GM12801 (cell line): ENCODE data around the gene PATZ1.

Experiments used
- TF ChIP-seq, protein P1 (sequence below): IDR thresholded peaks from one replicate; pipeline ENCODE4 v1.5.1; 2011; ENCODE audit warnings: control low read depth; ENCODE audit not compliant: insufficient read length; ENCODE audit errors: extremely low read depth

PATZ1 gene

DNA sequence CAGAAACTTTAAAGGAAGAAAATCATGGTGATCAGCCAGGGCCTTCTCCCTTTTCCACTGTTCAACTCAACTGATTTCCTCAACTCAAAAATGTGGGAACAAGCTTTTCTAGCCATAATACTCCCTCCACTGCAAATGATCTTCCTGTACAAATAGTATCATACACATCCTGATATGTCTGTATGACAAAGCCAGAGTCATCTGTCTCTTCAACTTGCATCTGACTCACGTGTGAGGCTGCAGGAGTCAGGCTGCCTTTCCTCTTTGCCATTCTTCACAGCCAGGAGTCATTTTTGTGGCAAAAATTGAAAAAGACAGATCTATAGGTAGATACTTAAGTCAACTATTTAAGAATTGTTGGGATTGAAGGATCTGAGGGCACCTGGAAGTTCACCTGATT, 13.3 kb downstream of the PATZ1 start:
- TF ChIP-seq, protein P1, sequence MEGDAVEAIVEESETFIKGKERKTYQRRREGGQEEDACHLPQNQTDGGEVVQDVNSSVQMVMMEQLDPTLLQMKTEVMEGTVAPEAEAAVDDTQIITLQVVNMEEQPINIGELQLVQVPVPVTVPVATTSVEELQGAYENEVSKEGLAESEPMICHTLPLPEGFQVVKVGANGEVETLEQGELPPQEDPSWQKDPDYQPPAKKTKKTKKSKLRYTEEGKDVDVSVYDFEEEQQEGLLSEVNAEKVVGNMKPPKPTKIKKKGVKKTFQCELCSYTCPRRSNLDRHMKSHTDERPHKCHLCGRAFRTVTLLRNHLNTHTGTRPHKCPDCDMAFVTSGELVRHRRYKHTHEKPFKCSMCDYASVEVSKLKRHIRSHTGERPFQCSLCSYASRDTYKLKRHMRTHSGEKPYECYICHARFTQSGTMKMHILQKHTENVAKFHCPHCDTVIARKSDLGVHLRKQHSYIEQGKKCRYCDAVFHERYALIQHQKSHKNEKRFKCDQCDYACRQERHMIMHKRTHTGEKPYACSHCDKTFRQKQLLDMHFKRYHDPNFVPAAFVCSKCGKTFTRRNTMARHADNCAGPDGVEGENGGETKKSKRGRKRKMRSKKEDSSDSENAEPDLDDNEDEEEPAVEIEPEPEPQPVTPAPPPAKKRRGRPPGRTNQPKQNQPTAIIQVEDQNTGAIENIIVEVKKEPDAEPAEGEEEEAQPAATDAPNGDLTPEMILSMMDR, result no peak

DNA sequence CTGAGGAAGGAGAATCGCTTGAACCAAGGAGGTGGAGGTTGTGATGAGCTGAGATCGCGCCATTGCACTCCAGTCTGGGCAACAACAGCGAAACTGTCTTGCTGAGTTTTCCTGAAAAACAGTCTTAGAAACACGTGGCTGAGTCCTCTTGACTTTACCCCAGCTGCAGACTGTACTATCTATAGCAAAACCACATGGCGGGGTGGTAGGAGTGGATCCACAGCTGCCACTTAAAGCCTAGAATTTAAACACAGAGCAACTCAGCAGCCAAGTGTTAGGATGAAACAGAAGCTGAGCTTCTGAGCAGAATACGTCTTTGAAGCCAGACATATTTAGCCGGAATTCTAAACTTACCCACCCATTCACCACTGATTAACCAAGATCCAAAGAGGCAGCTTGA, 14.1 kb downstream of the PATZ1 start:
- TF ChIP-seq, protein P1, result no peak

DNA sequence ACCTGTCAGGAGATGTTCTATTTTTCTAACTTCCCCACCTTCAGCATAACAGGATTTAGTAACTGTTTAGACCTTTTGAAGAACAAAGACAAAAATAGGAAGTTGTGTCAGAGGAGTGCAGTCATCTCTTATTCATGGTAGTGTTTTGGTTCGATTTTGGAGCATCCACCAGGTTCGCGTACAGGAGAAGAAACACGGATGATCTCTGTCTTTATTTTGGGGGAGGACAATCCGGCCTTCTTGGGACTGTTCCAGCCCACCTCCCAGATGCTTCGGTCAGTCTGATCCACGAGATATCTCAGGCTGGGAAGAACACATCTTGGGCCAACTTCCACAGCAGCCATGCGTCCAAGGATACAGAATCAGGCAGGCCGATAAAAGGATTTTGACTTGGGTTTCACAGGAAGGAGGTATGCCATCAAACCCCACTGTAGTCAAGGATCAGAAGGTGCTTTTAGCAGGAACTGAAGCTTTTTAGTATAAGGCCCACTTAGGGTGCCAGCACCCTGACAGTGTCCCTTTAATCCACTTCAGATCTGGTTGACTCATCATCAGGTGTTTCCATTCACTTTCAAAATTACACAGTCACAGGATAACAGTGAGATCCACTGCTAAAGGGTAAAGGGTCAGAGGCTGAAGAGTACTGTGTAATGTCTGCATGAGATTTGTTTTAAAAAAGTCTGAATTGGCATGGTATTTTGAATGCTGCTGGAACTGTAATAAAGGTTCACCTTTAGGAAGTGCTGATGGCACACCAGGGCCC, 16.5 kb downstream of the PATZ1 start:
- TF ChIP-seq, protein P1, result no peak

DNA sequence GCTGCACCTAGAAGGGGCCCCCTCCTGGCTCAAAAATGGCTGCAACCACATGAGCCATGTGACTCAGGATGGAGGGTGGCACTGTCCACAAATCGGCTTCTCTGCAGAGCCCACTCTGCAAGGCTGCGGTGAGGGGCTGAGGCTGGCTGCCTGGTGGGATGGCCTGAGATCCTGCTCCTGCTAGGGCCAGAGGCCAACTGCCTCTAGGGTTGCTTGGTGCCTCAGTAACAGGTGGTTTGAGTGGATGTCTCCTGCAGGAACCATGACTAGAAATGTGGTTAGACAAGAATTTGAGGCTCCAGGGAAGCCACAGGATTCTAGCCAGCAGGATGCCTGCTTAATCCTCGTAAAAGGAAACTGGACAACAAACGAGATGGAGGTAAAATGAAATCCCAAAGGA, 17.1 kb downstream of the PATZ1 start:
- TF ChIP-seq, protein P1, result no peak

DNA sequence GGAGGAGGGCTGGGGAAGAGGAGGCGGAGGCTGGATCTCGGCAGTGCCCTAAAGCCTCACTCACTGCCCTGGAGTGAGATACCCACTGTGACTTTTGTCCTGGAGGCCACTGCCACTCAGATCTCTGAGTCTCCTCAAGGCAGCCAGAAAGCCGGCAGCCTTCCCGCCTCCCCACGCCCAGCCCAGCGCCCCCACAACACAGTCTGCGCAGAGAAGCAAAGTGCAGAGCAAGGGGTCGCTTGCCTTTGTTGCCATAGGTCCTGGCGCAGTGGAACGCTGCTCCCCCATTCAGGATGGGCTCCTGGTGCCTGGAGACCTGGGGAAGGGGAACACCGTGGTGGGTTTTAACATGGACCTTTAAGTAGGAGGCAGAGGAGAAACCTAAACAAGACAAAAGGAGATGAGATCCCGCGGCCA, 17.6 kb downstream of the PATZ1 start:
- TF ChIP-seq, protein P1, result no peak

DNA sequence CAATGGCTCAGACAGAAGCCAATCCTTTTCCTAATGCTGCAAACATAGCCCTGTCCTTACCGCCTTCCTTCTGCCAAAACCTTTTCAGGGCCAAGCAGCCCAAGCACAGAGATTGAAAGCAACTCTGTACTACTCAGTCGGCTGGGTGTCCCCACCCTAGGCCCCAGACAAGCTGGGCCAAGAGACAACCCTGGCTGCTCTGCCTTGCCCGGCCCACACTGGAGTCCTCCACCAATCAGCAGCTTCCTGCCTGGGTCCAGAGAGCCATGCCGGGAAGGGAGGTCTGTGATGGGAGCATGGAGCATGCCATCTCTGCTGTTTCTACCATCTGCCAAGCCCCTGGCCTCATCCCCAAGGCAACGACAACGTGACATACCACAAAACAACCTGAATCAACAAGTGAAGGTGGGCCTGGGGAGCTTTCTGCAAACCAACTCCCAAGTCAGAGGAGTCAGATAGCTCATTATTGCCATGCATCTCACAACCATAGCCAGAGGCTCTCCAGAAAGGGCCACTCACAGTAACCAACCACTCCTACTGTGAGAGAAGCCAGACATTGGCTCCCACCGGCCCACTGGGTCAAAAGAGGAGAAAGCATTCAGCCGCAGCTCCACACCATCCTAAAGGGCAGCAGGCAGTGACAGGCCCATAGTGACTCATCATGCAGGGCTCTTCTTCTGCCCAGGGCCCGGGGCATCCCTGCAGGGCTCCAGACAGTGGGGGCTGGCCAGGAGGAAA, 18.2 kb downstream of the PATZ1 start:
- TF ChIP-seq, protein P1, result no peak

DNA sequence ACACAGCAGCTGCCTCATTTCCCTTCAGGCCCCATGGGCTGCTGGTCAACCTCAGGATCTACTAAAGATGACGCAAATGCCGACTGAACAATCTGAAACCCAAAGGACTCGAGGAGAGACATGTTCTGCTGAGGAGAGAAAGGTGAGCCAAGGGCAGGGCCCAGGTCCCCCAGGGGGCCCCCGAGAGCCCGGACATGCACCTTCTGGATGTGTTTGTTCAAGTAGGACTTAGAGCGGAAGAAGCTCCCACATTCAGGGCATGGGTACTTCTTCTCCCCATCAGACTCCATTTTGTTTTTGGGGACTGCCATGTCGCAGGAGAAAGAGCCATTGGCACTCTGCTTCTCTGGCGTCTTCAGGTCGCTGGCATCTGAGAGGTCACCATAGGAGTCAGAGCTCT, 19.3 kb downstream of the PATZ1 start:
- TF ChIP-seq, protein P1, result no peak
